ENCODE results near the gene AFF1.
"Not testable (repeated sequence)": the region's sequence is repeated elsewhere in the genome, so short reads cannot be mapped to it uniquely, and the experiment has no call there.

AFF1 gene

GRCh38 chr4:87055311-87055710, 120.5 kb downstream of the AFF1 start:
- DNase-seq (ENCODE audit: low spot score), result no peak

- DNase-seq (ENCODE audit: low spot score), result no peak
Observed at GRCh38 chr4:87056881-87057280, 122.1 kb downstream of the AFF1 start.

DNA sequence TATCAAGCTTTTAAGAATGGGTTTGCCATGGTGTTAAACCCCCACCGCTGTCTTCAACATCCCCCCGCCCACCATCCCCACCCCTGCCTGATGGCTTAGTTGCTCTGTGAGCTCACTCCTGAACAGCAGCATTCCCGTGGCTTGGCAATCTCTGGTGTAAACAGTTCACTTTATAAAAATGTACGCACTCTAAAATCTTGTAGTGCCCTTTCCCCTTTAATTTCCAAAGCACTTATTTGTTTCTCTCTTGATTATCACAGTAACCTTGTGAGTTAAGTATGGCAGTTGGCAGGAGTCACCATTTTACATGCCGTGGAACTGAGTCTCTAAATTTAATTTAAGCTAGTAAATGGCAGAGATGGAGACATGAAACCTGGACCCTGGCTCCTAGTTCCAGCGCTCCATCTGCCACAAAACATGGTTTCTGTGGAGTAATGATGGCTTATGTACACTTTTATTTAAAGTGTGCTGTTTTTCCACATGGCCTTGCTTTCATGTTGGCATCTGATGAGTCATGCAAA, 123.1 kb downstream of the AFF1 start:
- DNase-seq (ENCODE audit: low spot score), result no peak

DNA sequence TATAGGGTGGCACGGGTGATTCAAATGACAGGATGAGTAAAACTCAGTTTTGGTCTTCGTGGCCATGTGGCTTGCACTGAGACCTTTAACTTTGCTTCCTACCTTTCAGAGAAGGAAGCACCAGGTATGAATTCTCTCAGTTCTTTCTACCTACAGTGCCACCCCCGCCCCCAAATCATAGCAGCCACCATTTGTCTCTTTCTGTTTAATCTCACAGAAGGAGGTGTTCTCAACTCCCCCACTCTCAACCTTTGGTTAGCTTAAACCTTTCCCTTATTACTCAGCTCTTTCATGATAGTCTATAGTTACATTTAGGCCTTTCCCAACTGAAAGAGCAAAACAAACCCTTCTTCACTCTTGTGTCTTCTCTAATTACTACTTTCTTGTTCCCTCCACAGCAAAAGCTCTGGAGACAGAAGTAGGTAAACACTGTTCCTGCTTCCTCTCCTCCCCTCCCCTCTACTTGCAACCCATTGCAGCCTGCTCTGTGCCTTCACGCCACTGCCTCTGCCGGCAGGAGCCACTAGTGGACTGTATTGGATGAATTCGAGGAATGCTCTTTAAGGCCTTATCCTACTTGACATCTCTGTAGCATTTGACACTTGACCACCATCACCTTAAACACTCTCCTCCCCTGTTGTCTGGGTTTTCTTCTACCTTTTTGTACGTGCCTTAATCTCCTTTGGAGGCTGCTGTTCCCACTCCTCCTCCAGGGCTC, 123.7 kb downstream of the AFF1 start:
- peak; percentile 30 for DNase-seq (ENCODE audit: low spot score)

DNA sequence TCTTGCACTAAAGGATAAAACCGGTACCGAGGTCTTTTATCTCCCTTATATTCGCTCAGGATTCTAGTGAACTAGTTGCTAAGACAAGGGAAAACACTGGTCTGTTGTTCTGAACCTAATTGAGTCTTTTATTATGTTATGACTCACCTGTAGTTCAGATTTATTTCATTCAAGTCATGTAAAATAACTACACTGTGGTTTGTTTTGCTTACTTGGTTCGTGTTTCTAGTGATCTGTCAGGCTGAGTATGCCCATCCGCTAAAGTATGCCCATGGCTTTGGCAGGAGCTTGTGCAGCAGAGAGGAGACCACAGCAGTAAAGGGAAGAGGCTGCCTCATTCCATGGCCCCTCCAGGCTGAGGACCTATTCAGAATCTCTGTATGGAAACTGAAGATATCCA, 126.1 kb downstream of the AFF1 start:
- peak; percentile 30 for DNase-seq (ENCODE audit: low spot score)

GRCh38 chr4:87065021-87065420, 130.2 kb downstream of the AFF1 start:
- DNase-seq (ENCODE audit: low spot score), result no peak

- peak; percentile 8 for DNase-seq (ENCODE audit: low spot score)
Observed at GRCh38 chr4:87066403-87067123, 131.8 kb downstream of the AFF1 start.

DNA sequence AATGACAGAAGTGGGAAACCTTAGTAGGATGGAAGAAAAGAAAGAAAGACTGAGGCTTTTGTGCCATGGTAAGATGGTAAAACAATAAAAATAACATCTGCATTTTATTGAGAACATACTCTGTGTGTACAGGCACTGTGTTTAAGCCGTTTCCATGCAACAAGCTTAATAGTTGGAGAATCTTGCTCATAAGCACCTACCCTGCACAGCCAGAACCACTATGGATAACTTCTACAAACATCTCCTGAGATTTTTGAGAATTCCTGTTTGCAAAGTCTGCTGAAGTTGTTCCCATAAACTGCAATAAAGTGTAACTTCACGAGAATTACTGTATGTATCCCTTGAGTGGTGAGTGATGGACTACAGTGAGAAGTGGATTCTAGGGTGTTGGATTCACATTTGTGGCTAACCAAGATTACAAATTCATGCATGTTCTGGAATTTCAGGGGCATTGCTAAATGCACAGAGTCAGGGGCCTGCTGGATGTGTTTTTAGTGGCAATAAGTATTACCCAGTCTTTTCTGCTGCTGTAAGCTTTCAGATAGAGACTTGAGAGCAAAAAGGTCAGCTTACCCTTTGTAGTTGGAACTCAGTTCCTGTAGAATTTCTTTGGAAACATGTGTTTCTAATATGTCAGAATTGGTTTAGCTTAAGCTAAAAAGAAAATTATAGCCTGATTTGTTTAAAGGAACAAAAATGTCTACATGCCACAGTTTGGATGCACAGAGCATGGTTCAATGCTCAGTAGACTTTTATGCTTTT, 132.5 kb downstream of the AFF1 start:
- no peak for DNase-seq (ENCODE audit: low spot score)

GRCh38 chr4:87068583-87069021, 133.8 kb downstream of the AFF1 start:
- DNase-seq (ENCODE audit: low spot score), result no peak

- DNase-seq (ENCODE audit: low spot score), result no peak
Observed at GRCh38 chr4:87069037-87069742, 134.4 kb downstream of the AFF1 start.

DNA sequence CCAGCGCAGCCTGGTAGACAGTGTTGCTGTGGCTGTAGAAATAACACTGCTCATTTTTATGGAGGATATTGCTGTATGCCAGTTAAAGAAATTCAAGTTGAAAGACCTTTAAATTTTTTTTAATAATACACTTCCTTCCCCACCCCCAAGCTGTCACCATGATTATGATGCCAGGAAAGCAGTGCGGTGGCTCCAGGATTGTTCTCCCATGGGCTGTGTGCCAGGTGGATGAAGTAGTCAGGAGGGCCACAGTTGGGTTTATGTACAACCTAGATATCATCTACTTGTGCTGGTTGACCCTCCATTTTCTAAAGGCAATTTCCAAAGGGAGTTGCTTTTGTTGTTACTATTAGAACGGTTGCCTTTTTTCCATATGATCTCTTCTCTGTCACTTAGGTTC, 136.6 kb downstream of the AFF1 start:
- DNase-seq (ENCODE audit: low spot score), result no peak

DNA sequence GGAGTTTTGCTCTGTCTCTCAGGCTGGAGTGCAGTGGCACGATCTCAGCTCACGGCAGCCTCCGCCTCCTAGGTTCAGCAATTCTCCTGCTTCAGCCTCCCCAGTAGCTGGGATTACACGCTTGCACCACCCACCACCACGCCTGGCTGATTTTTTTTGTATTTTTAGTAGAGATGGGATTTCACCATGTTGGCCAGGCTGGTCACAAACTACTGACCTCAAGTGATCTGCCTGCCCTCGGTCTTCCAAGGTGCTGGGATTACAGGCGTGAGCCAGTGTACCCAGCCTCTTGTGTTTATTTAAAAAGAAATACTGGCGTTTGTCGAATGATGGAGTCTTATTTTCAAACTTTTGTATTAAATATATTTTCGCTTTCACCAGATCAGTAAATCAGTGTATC, 137.7 kb downstream of the AFF1 start:
- DNase-seq (ENCODE audit: low spot score), result not testable (repeated sequence)

DNA sequence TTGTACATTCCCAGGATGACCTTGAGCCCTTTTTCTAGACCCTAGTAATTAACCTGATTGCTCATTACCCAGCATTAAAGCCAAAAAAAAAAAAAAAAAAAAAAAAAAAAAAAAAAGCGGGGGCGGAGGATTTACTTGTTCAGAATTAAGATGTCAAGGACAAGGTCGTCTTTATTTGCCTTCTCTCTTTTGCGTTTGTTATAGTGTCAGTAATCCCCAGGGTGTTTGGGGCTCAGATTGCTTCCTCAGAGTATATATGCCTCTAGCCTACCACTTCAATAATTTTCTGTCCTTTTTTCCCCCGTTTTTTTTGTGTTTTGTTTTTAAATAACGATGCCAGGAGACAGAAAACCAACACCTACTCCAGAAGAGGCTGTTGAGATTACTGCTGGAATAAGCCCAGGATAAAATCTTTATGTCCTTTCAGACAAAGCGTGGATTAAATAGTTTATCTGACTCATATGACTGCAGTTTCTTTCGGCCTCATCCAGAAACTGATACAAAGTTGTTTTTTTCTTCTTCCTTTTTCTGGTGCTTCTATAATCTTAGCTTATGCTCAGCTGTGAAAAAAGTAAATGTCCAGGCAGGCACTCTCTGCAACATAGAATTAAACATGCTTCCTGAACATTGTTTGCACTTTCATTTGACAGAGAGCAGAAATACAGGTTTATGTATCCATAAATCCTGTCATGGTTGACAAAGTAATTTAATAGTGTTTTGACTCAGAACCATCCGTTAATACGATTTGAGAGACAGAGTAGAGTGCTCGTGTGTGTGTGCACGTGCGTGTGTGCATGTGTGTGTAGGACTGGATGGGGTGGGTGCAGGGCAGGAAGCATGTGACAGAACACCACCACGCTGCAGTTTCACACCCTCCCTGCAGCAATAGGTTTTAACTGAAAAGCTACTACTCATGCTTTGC, 138.6 kb downstream of the AFF1 start:
- no peak for DNase-seq (ENCODE audit: low spot score)

DNA sequence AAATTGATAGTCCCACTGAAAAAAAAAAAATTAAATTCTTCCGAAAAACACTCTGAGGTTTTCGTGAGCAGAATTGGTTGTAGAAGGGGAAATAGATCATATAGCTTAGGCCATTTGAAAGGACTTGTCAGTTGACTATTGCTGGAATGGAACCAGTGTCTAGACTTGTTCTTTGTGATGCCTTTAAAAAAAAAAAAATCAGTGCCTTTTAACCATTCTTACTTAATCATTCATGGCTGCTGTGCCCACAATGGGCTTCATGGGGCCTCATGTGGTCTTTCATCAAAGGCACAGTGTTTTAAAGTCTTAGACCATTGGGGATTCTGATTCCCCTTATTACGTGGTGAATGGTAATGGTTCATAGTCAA, 139.3 kb downstream of the AFF1 start:
- no peak for DNase-seq (ENCODE audit: low spot score)

- no peak for DNase-seq (ENCODE audit: low spot score)
Observed at GRCh38 chr4:87075876-87076275, 141.1 kb downstream of the AFF1 start.

- no peak for DNase-seq (ENCODE audit: low spot score)
Observed at GRCh38 chr4:87076690-87077358, 142.0 kb downstream of the AFF1 start.

DNA sequence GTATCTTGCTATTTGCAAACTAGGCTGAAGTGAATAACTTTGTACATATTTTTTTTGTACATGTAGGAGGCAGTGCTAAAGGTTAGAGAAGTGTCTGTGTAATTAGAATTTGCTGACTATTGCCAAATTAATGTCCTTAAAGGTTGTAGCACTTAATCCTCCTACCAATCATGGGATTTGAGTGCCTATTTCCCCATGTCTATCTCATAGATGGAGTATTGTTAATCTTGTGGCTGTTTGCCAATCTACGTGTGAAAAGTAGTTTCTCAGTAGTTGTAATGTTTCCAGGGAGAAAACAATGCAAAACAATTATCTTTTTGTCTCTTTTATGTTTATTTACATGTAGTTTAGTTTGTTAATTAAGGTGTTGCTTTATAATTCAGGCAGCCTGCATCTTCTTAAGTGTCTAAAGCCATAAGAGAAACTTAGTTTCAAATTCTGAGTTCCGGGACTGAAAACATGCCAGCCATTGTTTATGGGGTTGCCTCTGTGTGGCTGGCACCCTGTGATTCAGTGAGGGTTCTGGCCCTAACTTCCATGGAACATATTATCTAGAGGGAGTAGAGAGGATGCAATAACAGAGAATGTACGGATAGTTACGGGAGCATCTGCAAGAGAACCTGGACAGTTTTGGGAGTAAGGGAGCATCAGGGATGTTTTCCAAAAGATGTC, 143.2 kb downstream of the AFF1 start:
- no peak for DNase-seq (ENCODE audit: low spot score)

GRCh38 chr4:87078987-87079486, 144.2 kb downstream of the AFF1 start:
- no peak for DNase-seq (ENCODE audit: low spot score)

DNA sequence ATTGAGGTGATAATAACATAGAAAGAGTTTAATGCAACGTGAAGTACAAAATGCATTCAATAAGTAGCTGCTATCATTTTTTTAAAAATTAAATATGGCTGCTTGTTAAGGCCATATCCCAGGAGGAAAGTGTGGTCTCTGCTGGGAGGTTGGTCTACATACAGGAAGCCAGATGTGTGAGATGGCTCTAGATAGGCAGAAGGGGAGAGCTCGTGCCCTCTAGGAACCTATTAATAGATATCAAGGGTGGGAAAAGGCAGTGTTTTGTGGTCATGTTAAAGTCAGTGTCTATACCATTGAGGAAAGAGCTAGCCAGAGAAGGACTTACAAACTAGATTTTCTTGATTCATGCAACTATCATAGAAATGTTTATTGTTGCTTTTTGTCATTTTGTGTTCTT, 145.2 kb downstream of the AFF1 start:
- DNase-seq (ENCODE audit: low spot score), result no peak

- DNase-seq (ENCODE audit: low spot score), result no peak
Observed at GRCh38 chr4:87080462-87080861, 145.7 kb downstream of the AFF1 start.
